GM12864 (cell line): ENCODE results near the gene MAD1L1.

Experiments used
- DNase-seq: peaks from one replicate; pipeline ENCODE4 v3.0.0-alpha.2; 2011; ENCODE audit warnings: low read depth
- H3K4me3 ChIP-seq: 2 replicates; pipeline ENCODE4 v1.5.1; 2011; ENCODE audit warnings: mild to moderate bottlenecking, low read depth, low read length, control low read depth
- TF ChIP-seq, protein P1 (sequence below): IDR thresholded peaks from 2 replicates; pipeline ENCODE4 v1.5.1; 2011; ENCODE audit warnings: low read depth, mild to moderate bottlenecking, moderate library complexity, low read length, control low read depth, inconsistent platforms; ENCODE audit errors: missing control alignments

Gene MAD1L1

DNA sequence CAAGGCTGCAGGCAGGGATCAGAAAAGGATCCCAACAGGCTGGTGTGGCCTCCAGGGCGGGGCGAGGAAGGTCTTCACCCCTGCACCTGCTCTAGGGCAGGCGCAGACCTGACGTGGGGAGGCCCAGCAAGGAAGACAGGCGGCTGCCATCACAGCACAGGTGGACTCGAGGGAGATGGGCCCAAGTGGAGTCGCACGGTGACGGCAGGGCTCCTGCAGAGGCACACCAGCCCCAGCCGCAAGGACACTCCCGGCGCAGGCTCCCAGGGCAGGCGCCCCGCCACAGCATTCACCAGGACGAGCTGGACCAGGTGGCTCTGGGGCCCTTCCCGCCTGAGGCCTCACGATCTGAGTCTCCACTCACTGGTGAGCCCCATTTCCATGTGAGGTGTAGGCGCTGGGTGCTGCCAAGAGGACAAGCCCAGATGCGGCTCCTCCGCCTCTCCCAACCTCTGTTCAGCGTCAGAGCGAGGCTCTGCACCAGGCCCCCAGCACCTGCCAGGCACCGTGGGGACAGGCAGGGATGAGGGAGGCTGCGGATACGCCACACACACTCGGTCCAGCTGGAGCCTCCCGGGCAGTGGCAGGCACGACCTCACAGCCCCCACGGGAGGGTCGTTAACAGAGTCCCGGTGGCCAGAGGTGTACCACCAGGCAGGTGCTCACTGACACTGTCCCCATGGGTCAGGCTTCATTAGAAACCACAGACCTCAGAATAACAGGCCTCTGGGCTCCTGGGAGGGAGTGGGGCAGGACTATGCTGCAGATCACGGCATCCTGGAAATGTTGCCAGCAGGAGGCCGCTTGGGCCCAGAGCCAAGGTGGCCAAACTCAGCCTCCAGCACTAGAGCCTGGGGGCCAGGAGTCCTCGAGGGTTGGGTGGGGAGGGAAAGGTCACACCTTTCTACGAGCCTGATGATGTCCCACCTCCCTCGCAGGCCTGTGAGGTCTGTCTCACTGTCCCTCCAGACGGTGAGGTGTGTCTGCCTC, 111.6 kb downstream of the MAD1L1 start:
- no peak overlapping the region for H3K4me3 ChIP-seq
- no peak for DNase-seq
- TF ChIP-seq, protein P1, sequence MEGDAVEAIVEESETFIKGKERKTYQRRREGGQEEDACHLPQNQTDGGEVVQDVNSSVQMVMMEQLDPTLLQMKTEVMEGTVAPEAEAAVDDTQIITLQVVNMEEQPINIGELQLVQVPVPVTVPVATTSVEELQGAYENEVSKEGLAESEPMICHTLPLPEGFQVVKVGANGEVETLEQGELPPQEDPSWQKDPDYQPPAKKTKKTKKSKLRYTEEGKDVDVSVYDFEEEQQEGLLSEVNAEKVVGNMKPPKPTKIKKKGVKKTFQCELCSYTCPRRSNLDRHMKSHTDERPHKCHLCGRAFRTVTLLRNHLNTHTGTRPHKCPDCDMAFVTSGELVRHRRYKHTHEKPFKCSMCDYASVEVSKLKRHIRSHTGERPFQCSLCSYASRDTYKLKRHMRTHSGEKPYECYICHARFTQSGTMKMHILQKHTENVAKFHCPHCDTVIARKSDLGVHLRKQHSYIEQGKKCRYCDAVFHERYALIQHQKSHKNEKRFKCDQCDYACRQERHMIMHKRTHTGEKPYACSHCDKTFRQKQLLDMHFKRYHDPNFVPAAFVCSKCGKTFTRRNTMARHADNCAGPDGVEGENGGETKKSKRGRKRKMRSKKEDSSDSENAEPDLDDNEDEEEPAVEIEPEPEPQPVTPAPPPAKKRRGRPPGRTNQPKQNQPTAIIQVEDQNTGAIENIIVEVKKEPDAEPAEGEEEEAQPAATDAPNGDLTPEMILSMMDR = no peak

DNA sequence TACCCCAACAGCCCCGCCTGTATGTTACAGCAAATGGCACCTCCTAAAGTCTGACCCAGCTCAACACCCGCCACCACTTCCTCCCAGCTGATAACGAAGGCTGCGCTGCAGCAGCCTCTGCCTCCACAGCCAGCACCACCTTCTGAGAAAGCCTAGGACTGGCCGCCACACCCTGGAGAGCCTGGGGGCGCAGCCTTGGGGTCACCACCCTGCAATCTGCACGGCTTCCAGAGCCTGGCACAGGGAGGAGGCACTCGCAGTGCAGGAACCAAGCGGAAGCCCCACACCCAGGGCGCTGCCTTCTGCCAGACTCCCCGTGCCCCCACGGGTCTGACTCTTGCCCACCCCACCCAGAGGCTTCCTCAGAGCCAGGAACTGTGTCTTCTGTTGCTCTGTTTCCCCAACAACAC, 112.5 kb downstream of the MAD1L1 start:
- DNase-seq = no peak
- TF ChIP-seq, protein P1 = no peak
- H3K4me3 ChIP-seq = no peak overlapping the region

DNA sequence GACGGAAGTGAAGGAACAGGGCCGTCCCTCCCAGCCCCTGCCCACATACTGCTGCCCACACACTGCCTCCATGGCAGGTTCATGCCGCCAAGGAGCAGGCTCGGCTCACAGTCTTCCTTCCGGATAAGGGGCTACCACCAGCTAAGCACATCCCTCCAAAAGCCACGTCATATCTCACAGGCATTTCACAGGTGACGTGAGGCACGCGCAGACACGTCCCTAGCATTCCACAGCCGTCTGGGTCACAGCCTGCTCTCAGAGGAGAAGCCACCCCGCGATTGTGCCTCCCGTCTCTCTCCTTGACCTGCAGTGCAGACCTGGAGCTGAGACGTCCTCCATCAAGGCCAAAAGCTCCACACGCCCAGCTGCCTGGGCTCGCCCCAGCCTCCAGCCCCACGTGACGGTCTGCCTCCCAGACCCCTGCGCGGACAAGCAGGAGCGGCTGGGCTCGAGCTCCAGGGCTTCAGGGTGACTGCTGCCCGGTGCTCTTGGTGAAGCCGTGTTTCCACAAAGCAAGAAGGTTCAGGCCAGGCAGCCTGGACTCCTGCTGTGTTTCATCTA, 114.0 kb downstream of the MAD1L1 start:
- no peak for DNase-seq
- H3K4me3 ChIP-seq = no peak overlapping the region
- TF ChIP-seq, protein P1 = no peak

DNA sequence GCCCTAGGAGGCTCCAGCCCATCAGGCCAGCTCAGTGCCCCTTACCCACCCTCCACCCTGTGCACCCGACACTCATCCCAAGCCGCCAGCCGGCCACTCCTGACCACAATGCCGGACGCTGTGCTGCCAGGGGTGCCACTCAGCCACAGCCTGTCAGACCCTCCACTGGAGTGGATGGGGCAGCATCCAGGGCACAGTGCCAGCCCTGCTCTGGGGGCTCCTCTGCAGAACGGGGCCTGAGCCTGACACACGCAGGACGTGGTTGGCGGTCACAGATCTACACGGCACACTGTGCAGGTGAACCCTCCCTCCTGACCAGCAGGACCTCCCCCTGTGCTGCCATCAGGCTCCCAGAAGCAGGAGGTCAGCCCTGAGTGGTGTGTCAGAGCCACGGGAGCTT, 114.7 kb downstream of the MAD1L1 start:
- no peak overlapping the region for H3K4me3 ChIP-seq

DNA sequence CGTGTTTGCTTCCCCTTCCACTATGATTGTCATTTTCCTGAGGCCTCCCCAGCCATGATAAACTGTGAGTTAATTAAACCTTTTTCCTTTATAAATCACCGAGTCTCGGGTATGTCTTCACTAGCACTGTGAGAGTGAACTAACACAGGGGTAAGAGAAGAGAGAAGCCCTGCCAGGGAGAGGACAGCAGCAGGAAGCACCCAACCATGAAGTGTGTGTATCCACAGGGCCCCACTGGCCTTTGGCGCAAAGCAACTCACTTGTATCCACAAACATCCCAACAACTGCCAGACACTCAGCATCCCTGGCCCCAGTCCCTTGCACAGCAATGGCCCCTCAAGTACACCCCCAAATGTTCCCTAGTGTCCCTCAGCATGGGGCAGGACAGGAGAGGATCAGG, 115.1 kb downstream of the MAD1L1 start:
- no peak overlapping the region for H3K4me3 ChIP-seq
- TF ChIP-seq, protein P1 = no peak
- DNase-seq = no peak

More for the DNA sequence above, 114.7 kb downstream of the MAD1L1 start:
- no peak for DNase-seq
- TF ChIP-seq, protein P1 = no peak

DNA sequence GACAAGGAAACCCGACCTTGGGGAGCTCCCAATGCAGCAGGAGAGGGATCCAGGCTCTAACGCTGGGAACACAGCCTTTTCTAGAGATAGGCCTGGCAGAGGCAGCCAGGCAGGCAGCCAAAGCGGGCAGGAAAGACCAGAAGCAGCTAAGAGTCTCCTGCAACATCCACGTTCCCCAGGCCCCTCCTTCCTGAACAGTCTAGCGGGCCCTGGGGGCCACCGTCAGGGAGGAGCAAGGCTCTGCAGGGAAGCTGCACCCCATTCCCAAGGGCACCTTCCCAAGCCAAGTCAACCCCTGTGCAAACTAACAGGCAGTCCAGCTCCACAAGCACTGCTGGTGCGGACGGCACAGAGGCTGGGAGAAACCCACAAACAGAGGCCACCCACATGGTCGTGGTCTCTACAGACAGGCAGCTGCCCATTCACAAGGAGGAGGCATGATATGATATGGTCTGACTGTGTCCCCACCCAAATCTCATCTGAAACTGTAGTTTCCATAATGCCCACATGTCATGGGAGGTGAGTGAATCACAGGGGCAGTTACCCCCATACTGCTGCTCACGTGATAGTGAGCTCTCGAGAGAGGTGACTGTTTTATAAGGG, 115.7 kb downstream of the MAD1L1 start:
- TF ChIP-seq, protein P1 = no peak
- no peak overlapping the region for H3K4me3 ChIP-seq
- no peak for DNase-seq
